Measurements from ENCODE around the gene XPNPEP2.

XPNPEP2 gene

DNA sequence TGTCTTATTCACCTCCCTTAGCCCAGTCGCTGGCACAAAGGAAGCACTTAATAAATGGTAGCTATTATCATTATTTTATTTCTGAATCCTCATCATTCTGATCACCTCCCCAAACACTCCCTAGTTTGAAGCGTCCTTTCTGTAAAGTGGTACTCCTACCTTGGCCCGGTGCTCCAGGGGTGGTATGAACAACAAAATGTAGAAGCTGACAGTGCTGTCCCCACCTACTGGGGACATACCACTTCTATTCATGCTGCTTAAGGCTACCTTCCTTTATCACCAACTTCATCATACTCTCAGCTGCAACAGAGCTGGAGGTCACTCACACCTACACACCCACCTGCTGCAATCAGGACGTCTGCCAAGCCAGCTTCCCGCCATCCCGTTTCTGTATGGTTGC, 43.2 kb upstream of the XPNPEP2 start:
- no peak overlapping the region for H3K4me3 ChIP-seq (replicated peaks; ENCODE audit: low read depth, low read length)
- no peak for DNase-seq (ENCODE audit: extremely low read depth, insufficient read length)
- no peaks in the 10 kb centered on the region; the same call in 1 of the 2 replicates for H3K27me3 ChIP-seq (replicated peaks; ENCODE audit: control insufficient read depth, insufficient read depth, low read length)
- TF ChIP-seq, protein P1, sequence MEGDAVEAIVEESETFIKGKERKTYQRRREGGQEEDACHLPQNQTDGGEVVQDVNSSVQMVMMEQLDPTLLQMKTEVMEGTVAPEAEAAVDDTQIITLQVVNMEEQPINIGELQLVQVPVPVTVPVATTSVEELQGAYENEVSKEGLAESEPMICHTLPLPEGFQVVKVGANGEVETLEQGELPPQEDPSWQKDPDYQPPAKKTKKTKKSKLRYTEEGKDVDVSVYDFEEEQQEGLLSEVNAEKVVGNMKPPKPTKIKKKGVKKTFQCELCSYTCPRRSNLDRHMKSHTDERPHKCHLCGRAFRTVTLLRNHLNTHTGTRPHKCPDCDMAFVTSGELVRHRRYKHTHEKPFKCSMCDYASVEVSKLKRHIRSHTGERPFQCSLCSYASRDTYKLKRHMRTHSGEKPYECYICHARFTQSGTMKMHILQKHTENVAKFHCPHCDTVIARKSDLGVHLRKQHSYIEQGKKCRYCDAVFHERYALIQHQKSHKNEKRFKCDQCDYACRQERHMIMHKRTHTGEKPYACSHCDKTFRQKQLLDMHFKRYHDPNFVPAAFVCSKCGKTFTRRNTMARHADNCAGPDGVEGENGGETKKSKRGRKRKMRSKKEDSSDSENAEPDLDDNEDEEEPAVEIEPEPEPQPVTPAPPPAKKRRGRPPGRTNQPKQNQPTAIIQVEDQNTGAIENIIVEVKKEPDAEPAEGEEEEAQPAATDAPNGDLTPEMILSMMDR (IDR thresholded peaks at IDR 0.05; ENCODE audit: insufficient read depth, low read length, poor library complexity, severe bottlenecking): no peak
- no peaks in the 10 kb centered on the region for H3K36me3 ChIP-seq (ENCODE audit: control insufficient read depth, insufficient read depth, low read length)

DNA sequence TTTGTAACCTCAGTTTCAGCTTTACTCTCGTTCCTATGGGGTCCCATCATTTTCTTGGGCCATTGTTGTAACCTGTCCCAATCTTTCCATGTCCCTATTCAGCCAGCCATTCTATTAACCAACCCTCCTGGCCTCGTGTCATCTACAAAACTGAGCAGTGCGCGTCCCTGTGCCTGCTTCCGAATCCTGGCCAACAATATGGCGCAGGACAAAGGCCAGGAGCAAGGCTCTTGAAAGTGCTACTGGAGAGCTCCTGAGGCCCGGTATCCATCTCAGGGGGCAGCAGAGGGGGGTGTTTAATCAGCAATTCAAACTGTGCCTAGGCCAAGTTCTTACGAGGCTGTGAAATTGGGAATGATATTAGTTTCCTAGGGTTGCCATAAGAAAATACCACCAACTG, 42.8 kb upstream of the XPNPEP2 start:
- TF ChIP-seq, protein P1 (IDR thresholded peaks at IDR 0.05; ENCODE audit: insufficient read depth, low read length, poor library complexity, severe bottlenecking): no peak
- H3K36me3 ChIP-seq (ENCODE audit: control insufficient read depth, insufficient read depth, low read length): no peaks in the 10 kb centered on the region
- no peaks in the 10 kb centered on the region; the same call in 1 of the 2 replicates for H3K27me3 ChIP-seq (replicated peaks; ENCODE audit: control insufficient read depth, insufficient read depth, low read length)
- DNase-seq (ENCODE audit: extremely low read depth, insufficient read length): no peak
- H3K4me3 ChIP-seq (replicated peaks; ENCODE audit: low read depth, low read length): no peak overlapping the region

DNA sequence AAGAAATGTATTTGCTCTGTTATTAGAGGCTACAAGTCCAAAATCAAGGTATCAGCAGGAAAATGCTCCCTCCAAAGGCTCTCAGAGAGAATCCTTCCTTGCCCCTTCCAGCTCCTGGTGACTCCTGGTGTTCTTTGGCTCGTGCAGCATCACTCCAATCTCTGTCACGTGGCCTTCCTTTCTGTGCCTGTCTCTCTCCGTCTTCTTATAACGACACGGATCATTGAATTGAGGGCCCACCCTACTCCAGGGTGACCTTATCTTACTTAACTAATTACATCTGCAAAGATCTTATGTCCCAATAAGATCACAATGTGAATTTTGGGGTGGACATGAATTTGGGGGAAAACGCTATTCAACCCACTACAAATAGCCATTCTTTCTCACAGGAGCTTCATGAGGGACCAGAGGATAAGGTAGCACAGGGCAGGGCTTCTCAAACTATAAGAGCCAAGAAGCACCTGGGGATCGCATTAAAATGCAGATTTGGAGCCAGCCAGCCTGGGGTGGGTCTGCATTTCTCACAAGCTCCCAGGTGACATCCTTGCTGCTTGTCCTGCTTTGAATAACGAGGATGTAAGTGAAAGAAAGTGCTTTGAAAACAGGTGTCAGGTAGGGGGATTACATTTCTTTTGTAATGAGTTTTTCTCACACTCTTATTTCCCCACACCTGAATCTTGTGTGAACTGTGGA, 42.2 kb upstream of the XPNPEP2 start:
- H3K36me3 ChIP-seq (ENCODE audit: control insufficient read depth, insufficient read depth, low read length): no peaks in the 10 kb centered on the region
- H3K27me3 ChIP-seq (replicated peaks; ENCODE audit: control insufficient read depth, insufficient read depth, low read length): no peaks in the 10 kb centered on the region; the same call in 1 of the 2 replicates
- TF ChIP-seq, protein P1 (IDR thresholded peaks at IDR 0.05; ENCODE audit: insufficient read depth, low read length, poor library complexity, severe bottlenecking): no peak
- no peak for DNase-seq (ENCODE audit: extremely low read depth, insufficient read length)
- no peak overlapping the region for H3K4me3 ChIP-seq (replicated peaks; ENCODE audit: low read depth, low read length)

DNA sequence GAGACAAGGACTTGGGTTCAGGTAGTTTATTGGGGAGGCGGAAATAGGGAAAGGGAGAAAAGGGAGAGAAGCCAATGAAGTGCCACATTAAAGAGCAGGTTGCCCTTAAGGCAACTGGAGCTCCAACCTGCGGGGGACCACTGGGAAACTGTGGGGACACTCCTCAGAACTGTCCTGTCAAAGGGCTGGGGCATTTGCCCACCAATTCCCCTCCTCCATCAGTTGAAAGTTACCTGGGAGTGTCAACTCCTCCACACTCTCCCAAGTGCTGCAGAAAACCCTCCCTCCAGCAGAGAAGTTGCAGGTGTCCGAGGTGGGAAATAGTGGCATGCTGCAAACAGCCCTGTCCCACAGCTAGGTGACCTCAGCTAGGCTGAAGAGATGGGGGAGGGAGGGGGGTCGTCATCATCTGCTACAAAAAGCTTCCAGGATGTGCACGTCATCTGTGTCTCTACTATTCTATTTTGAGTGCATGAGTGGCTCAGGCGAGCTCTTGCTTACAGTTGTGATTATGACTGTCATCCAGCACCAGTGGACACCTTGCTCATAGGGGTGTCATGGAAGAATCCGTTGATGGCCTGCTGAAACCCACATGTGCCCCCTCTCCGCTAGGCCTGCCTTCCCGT, 41.5 kb upstream of the XPNPEP2 start:
- H3K27me3 ChIP-seq (replicated peaks; ENCODE audit: control insufficient read depth, insufficient read depth, low read length): no peaks in the 10 kb centered on the region; the same call in 1 of the 2 replicates
- no peaks in the 10 kb centered on the region for H3K36me3 ChIP-seq (ENCODE audit: control insufficient read depth, insufficient read depth, low read length)
- no peak overlapping the region for H3K4me3 ChIP-seq (replicated peaks; ENCODE audit: low read depth, low read length)
- DNase-seq (ENCODE audit: extremely low read depth, insufficient read length): no peak
- TF ChIP-seq, protein P1 (IDR thresholded peaks at IDR 0.05; ENCODE audit: insufficient read depth, low read length, poor library complexity, severe bottlenecking): no peak

DNA sequence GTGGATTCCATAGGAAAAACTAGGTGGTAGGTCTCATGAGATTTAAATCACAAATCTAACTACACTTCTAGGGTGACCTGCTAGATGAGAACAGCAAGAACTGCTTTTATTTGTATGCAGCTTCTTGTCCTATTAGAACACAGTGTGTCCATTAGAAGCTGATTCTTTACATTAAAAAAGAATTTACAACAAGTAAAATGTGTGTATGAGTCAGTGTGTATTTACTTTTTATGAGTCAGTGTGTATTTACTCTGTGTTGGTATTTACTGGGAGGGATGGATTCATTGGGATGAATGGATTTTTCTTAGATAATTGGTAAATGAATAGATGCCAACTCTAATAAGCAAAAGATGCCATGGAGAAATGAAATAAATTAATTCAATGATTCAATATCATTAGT, 40.6 kb upstream of the XPNPEP2 start:
- TF ChIP-seq, protein P1 (IDR thresholded peaks at IDR 0.05; ENCODE audit: insufficient read depth, low read length, poor library complexity, severe bottlenecking): no peak
- no peak for DNase-seq (ENCODE audit: extremely low read depth, insufficient read length)
- no peaks in the 10 kb centered on the region for H3K36me3 ChIP-seq (ENCODE audit: control insufficient read depth, insufficient read depth, low read length)
- no peak overlapping the region for H3K4me3 ChIP-seq (replicated peaks; ENCODE audit: low read depth, low read length)
- no peaks in the 10 kb centered on the region; the same call in 1 of the 2 replicates for H3K27me3 ChIP-seq (replicated peaks; ENCODE audit: control insufficient read depth, insufficient read depth, low read length)
